Measurements from ENCODE around the gene TPRA1.

GRCh38 chr3:127613406-127613805 is 22.9 kb upstream of the TPRA1 start:
- TF ChIP-seq, protein P1, sequence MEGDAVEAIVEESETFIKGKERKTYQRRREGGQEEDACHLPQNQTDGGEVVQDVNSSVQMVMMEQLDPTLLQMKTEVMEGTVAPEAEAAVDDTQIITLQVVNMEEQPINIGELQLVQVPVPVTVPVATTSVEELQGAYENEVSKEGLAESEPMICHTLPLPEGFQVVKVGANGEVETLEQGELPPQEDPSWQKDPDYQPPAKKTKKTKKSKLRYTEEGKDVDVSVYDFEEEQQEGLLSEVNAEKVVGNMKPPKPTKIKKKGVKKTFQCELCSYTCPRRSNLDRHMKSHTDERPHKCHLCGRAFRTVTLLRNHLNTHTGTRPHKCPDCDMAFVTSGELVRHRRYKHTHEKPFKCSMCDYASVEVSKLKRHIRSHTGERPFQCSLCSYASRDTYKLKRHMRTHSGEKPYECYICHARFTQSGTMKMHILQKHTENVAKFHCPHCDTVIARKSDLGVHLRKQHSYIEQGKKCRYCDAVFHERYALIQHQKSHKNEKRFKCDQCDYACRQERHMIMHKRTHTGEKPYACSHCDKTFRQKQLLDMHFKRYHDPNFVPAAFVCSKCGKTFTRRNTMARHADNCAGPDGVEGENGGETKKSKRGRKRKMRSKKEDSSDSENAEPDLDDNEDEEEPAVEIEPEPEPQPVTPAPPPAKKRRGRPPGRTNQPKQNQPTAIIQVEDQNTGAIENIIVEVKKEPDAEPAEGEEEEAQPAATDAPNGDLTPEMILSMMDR (IDR thresholded peaks at IDR 0.05) = no peak
- TF ChIP-seq POLR2A (IDR thresholded peaks at IDR 0.05) = no peak

All from thyroid gland (tissue), 4 donors.